HK-2 (cell line): ENCODE measurements around the gene PAN3.
A peak's percentile ranks its signal among the peaks of the same experiment; 100 is the strongest.

Experiments used
- DNase-seq: peaks from one replicate; pipeline ENCODE4 v3.0.0-alpha.2; 2018; ENCODE audit not compliant: unreplicated experiment

Gene PAN3

DNA sequence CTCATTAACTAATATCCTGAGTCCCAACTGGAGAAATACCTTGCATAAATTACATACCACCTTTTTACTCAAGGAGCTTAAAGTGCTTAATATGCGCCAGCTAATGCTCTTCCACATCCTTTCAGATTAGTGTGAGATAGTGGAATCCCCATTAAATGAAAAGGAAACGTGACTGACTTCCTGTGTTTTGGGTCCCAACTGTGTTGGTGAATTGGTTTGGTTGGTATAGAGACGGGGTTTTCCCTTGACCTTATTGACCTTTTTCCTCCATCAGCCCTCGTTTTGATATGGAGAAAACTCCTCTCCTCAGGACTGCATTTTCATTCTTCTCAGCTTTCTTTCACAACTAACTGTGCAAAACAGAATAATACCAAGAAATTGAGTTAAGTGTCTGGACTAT, 163.5 kb downstream of the PAN3 start:
- DNase-seq: no peak

- DNase-seq: no peak
These were observed 168.0 kb downstream of the PAN3 start for GRCh38 chr13:28306325-28306724.

- no peak for DNase-seq
These were observed 175.2 kb downstream of the PAN3 start for GRCh38 chr13:28313579-28313978.

GRCh38 chr13:28314879-28315278, 176.5 kb downstream of the PAN3 start:
- DNase-seq: no peak

- no peak for DNase-seq
These were observed 177.8 kb downstream of the PAN3 start for GRCh38 chr13:28316129-28316528.

- no peak for DNase-seq
These were observed 178.5 kb downstream of the PAN3 start for GRCh38 chr13:28316836-28317235.

DNA sequence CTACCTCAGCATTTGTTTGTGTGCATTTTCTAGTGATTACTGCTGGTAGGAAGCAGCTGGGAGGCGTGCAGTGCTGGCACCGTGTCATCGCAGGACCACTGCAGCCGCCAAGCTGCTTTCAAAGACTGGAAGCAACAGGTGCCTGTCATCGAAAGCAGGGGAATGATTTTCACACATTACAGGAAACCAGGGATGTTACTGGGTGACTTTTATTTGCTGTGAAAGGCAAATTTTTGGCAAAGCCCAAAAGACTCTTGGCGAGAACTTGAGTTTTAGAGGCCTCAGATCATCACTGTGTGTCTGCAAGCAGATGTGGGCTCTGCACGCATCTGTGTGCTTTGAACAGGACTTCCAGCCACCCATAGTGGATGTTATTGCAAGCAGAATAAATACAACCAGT, 180.2 kb downstream of the PAN3 start:
- no peak for DNase-seq

DNA sequence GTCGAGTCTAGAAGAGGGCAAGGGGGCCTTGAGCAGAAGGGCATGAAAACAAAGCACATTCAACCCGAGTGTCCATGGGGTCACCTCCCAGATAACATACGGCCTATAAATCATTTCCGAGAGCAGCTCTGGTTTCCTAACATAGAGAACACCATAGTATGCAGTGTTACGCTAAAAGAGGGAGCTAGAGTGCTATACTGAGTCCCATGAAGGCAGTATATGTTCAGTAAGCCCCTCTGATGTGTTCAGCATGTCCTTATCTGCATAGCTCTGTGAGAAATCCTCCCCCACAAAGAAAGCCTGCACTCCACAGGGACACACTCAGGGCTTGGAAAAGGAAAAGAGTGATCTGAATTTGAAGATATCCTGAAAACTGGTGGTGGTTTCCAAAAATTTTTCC, 181.2 kb downstream of the PAN3 start:
- no peak for DNase-seq

- DNase-seq: no peak
These were observed 181.9 kb downstream of the PAN3 start for GRCh38 chr13:28320209-28320608.

DNA sequence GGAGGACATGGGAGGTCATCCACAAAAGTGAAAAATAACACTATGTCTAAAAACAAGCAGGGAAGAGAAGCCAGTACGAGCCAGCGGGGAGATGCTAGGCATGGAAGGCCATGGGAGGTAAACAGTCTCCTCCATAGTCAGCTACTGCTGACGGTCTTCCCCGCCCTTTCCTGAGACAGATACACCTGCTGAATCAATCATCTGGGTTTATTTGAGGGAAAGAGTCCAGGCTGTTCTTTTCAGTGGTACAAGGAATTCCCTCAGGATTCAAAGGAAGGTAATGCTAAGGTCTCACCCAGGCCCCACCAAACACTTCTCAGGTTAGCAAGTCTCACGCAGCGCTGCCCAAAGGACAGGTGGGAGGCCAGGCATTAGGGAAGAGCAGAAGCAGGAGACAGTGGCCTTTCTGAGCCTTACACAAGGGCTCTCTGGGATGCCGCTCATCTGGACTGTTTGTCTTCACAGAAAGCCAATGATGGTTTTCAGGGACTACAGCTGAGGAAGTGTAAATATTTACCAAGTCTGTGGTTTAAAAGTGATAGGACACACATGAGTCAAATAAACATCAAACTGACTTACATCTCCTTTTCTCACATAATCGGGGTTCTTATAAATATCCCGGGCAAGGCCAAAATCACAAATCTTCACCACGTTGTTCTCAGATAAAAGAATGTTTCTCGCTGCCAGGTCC, 182.7 kb downstream of the PAN3 start:
- no peak for DNase-seq

GRCh38 chr13:28321756-28322155, 183.4 kb downstream of the PAN3 start:
- no peak for DNase-seq

DNA sequence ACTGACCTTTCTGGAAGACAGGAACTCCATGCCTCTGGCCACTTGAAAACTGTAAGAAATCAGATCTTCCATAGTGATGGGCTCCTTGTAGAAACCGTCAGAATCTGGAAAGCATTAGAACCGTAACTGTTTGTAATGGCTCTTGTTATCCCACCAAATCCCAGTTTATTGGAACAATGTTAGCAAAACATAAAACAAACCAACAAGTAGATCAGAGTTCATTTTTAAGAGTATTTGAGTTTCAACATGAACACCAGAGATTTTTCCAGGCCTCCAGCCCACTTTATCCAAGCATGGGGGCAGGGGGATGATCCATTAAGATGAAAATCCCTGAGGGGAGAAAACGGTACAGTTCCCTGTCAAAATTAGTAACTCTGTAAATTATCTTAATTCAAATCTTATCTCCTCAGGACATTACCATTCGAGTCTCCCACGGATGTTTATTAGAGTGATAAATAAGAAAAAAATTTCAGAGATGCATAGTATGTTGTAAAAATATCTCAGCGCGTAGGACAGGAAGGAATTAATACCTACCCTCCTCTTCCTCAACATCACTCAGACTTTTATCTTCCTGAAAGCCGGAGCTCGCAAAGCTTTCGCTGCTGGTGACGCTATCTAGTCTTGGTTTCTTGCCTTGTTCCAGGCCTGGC, 184.0 kb downstream of the PAN3 start:
- DNase-seq: no peak

- peak; percentile 31 for DNase-seq
These were observed 185.9 kb downstream of the PAN3 start for GRCh38 chr13:28324181-28324789.

DNA sequence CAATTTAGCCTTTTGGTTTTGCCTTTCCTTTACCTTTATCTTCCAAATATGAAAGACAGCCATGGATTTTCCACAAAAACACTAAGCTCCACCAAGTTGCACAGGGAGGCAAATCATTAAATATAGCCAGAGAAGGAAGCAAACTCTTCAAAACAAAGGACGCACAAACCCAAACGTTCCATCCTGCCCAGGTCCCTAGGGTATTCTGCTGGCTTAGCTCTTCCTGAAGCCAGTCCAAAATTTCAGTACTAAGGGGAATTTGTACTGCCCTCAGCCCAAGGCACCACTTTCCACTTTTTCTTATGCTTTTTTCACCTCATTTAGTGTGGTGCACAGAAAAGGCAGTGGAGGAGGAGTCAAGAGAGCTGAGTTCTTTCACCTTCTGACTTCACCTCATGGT, 186.7 kb downstream of the PAN3 start:
- no peak for DNase-seq

DNA sequence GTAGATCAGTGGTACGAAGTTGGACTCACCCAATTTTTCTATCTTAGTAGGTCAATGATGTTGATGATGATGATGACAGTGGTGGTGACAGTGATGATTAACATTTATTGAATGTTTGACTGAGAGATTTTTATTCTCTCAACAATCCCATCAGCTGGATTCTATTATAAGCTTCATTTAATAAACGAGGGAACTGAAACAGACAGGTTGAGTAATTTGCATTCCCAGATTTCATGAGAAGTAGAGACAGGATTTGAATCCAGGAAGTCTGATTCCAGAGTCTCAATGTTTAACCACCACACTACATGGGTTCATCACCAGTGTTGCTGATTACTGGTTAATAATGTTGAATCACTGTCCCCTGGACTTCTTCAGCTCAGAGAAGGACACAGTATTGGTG, 187.7 kb downstream of the PAN3 start:
- DNase-seq: no peak

- no peak for DNase-seq
These were observed 189.3 kb downstream of the PAN3 start for GRCh38 chr13:28327373-28328270.

- no peak for DNase-seq
These were observed 189.9 kb downstream of the PAN3 start for GRCh38 chr13:28328271-28328607.

DNA sequence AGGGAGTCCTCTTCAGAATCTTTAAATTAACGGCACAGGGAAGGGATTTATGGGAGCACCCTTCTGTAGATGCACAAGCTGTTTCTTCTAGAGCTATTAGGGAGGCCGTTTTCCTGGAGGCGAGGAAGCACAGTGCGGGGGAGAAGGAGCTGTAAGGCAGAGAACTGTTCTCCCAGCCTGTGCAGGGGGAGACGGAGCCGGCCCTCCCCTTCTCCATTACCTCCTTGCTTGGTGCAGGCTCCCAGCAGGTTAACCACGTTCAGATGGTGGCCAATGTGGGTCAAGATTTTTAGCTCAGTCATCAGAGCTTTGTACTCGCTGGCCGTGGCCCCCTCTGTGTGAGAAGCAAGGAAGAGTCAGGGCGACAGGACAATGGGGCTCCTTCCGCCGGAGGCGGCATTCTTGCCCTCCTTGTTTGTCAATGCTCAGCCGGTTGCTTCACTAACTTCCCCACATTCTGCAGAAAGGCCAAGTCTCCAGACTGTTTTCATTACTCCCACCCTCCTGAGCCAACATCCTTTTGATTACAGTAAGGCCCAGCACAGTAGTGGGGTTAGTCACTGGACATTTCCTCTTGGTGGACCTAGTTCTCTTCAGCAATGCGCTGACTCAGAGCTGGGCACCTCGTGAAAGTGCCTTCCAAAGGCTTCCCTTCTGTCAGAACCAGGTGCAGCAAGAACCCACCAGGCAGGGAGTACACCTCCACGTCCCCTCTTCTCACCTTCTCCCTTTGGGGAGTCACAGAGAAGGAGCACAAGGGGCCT, 191.2 kb downstream of the PAN3 start:
- DNase-seq: no peak

GRCh38 chr13:28333204-28333881, 195.0 kb downstream of the PAN3 start:
- DNase-seq: no peak

- no peak for DNase-seq
These were observed 197.9 kb downstream of the PAN3 start for GRCh38 chr13:28336193-28336657.
